ENCODE results near the gene PCDHB13. TPM values are rescaled to one million over a fixed set of nuclear protein-coding genes. Genes with fewer than 3 reads are reported as not detected.
A peak's percentile ranks its signal among the peaks of the same experiment; 100 is the strongest.
"Not testable (repeated sequence)": the region's sequence is repeated elsewhere in the genome, so short reads cannot be mapped to it uniquely, and the experiment has no call there.

The PCDHB13 gene
- total and polyA plus RNA-seq, 12 donors = 0.72 to 7.2 (median 5.2) TPM

DNA sequence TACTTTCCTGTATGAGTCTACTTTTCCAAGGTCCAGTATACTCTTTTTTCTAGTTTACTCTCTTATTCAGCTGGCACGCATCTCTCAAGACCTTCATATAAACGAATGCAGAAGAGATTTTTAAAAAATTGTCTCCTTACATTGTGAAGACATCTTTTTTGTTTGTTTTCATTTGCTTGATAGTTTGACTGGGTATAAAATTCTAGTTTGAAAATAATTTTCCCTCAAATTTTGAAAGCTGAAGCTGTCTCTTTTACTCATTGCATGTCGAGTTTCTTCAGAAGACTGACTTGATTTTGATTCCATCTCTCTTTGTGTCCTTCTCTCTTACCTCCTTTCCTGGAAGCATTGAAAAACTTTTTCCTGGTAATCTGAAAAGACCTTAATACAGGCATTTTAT is 17.4 kb upstream of the PCDHB13 start:
- DNase-seq = no peak
- WGBS, 4 donors = 31 to 59% (median 40%) methylated on average over 3 of the region's 3 CpGs
- H3K36me3 ChIP-seq (replicated peaks in 1 of 2) = no peaks in the 10 kb centered on the region
- TF ChIP-seq POLR2A (IDR thresholded peaks at IDR 0.05) = no peak
- TF ChIP-seq, protein P1, sequence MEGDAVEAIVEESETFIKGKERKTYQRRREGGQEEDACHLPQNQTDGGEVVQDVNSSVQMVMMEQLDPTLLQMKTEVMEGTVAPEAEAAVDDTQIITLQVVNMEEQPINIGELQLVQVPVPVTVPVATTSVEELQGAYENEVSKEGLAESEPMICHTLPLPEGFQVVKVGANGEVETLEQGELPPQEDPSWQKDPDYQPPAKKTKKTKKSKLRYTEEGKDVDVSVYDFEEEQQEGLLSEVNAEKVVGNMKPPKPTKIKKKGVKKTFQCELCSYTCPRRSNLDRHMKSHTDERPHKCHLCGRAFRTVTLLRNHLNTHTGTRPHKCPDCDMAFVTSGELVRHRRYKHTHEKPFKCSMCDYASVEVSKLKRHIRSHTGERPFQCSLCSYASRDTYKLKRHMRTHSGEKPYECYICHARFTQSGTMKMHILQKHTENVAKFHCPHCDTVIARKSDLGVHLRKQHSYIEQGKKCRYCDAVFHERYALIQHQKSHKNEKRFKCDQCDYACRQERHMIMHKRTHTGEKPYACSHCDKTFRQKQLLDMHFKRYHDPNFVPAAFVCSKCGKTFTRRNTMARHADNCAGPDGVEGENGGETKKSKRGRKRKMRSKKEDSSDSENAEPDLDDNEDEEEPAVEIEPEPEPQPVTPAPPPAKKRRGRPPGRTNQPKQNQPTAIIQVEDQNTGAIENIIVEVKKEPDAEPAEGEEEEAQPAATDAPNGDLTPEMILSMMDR (IDR thresholded peaks at IDR 0.05) = no peak
- H3K27me3 ChIP-seq = no peaks in the 10 kb centered on the region
- H3K27ac ChIP-seq = no peak overlapping the region
- H3K9me3 ChIP-seq (replicated peaks in 1 of 3) = peaks cover 0 to 8% (median 6%) of the 10 kb centered on the region in 3 donors
- intact Hi-C loops (cut with DNase I) = no loop called here
- no peak overlapping the region for H3K4me3 ChIP-seq
- no peaks in the 10 kb centered on the region for H3K4me1 ChIP-seq (replicated peaks in 1 of 2)

DNA sequence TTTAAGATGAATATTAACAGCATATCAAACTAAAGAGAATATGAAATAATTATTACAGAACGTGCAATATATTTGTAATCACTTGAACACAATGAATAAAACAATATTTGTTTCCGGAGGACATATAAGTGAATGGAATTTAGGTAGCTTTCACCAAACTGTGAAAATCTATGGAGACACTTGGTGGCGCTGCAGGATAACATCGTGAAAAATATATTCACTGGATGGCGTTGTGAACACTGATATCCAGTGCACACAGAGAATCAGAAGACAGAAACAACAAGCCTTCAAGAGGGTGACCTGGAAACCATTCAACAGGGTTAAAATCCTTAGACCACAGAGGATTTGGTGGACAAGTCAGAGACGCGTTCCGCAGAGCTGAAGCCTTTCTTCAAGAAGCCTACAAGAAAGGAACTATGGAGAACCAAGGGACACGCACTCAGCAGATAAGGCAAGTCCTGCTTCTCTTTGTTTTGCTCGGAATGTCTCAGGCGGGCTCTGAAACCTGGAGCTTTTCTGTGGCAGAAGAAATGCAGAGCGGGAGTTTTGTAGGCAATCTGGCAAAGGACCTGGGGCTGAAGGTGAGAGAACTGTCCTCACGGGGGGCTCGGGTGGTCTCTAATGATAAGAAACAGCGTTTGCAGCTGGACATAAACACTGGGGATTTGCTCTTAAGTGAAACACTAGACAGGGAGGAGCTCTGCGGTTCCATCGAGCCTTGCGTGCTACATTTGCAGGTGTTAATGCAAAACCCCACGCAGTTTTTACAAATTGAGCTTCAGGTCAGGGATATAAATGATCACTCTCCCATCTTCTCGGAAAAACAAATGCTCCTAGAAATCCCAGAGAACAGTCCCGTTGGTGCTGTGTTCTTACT is 14.1 kb upstream of the PCDHB13 start, which contains the start of gene PCDHB11:
PCDHB11 (plus strand) TSS at position 269 of the 877 bp plus-strand sequence; CDS start at position 417, 148 bp downstream.
- Histone ChIP-seq H3K4me1 (replicated peaks in 1 of 2) (no peaks in the 10 kb centered on the region), H3K27me3 (no peaks in the 10 kb centered on the region), H3K27ac (no peak within 1 kb of the TSS), H3K4me3 (no peak within 1 kb of the TSS), H3K36me3 (replicated peaks in 1 of 2) (no peaks in the 10 kb centered on the region), H3K9me3 (replicated peaks in 1 of 3) (peaks cover 0 to 6% (median 6%) of the 10 kb centered on the region in 3 donors)
- no peak for TF ChIP-seq POLR2A (IDR thresholded peaks at IDR 0.05)
- TF ChIP-seq, protein P1 (IDR thresholded peaks at IDR 0.05) = peak in 1 of 6 experiments; percentile 13
- intact Hi-C loops (cut with DNase I) = no loop called here
- peak in 1 of 7 donors; percentile 3 for DNase-seq
- WGBS, 4 donors = 25 to 47% (median 40%) methylated on average over 21 of the region's 21 CpGs

DNA sequence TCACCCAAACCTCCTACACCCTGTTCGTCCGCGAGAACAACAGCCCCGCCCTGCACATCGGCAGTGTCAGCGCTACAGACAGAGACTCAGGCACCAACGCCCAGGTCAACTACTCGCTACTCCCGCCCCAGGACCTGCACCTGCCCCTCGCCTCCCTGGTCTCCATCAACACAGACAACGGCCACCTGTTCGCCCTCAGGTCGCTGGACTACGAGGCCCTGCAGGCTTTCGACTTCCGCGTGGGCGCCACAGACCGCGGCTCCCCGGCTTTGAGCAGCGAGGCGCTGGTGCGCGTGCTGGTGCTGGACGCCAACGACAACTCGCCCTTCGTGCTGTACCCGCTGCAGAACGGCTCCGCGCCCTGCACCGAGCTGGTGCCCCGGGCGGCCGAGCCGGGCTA is 12.6 kb upstream of the PCDHB13 start:
- H3K4me1 ChIP-seq (replicated peaks in 1 of 2); H3K4me3 ChIP-seq; H3K9me3 ChIP-seq (replicated peaks in 1 of 3); H3K36me3 ChIP-seq (replicated peaks in 1 of 2); DNase-seq; H3K27me3 ChIP-seq; intact Hi-C loops (cut with DNase I); H3K27ac ChIP-seq: not testable (repeated sequence)
- WGBS, 4 donors = 20 to 40% (median 30%) methylated on average over 1 to 25 of the region's 38 CpGs

DNA sequence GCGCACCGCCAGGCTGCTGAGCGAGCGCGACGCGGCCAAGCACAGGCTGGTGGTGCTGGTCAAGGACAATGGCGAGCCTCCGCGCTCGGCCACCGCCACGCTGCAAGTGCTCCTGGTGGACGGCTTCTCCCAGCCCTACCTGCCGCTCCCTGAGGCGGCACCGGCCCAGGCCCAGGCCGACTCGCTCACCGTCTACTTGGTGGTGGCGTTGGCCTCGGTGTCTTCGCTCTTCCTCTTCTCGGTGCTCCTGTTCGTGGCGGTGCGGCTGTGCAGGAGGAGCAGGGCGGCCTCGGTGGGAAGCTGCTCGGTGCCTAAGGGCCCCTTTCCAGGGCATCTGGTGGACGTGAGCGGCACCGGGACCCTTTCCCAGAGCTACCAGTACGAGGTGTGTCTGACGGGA is 12.1 kb upstream of the PCDHB13 start:
- H3K4me1 ChIP-seq (replicated peaks in 1 of 2); H3K4me3 ChIP-seq; H3K9me3 ChIP-seq (replicated peaks in 1 of 3); H3K36me3 ChIP-seq (replicated peaks in 1 of 2); H3K27me3 ChIP-seq; intact Hi-C loops (cut with DNase I); DNase-seq; H3K27ac ChIP-seq: not testable (repeated sequence)
- 24 to 36% (median 27%) methylated on average over 21 to 32 of the region's 35 CpGs for WGBS, 4 donors

DNA sequence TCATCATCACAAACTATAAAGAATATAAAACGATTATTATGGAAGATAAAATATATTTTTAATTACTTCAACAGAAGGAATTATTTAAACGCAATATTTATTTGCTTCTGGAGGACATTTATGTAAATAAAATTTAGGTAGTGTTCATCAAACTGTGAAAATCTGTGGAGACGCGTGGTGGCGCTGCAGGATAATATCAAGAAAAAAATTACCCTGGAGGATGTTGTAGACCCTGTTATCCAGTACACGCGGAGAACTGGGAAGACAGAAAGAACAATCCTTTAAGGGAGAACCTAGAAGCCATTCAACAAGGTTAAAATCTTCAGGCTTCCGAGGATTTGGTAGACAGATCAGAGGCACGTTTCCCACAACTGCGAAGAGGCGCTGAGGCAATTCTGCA is 5.2 kb upstream of the PCDHB13 start, which contains the start of gene PCDHB12:
PCDHB12 (plus strand) TSS at position 242 of the 400 bp plus-strand sequence. CDS start 189 bp downstream, outside the sequence.
- H3K27ac ChIP-seq = no peak within 1 kb of the TSS
- 15 to 27% (median 19%) methylated on average over 11 of the region's 11 CpGs for WGBS, 4 donors
- no peak for TF ChIP-seq POLR2A (IDR thresholded peaks at IDR 0.05)
- TF ChIP-seq, protein P1 (IDR thresholded peaks at IDR 0.05) = peak in 4 of 6 experiments; percentile 10 to 29 (median 17)
- peaks cover 9% of the 10 kb centered on the region for H3K27me3 ChIP-seq
- H3K36me3 ChIP-seq (replicated peaks in 1 of 2) = no peaks in the 10 kb centered on the region
- H3K9me3 ChIP-seq (replicated peaks in 1 of 3) = no peaks in the 10 kb centered on the region
- H3K4me1 ChIP-seq (replicated peaks in 1 of 2) = no peaks in the 10 kb centered on the region
- H3K4me3 ChIP-seq = no peak within 1 kb of the TSS
- peak in 1 of 7 donors; percentile 7 for DNase-seq
- intact Hi-C loops (cut with DNase I) = no loop called here

DNA sequence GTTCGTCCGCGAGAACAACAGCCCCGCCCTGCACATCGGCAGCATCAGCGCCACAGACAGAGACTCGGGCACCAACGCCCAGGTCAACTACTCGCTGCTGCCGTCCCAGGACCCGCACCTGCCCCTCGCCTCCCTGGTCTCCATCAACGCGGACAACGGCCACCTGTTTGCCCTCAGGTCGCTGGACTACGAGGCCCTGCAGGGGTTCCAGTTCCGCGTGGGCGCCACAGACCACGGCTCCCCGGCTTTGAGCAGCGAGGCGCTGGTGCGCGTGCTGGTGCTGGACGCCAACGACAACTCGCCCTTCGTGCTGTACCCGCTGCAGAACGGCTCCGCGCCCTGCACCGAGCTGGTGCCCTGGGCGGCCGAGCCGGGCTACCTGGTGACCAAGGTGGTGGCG is 3.4 kb upstream of the PCDHB13 start:
- 26 to 51% (median 38%) methylated on average over 6 to 39 of the region's 39 CpGs for WGBS, 4 donors
- H3K4me3 ChIP-seq; DNase-seq; H3K36me3 ChIP-seq (replicated peaks in 1 of 2); H3K9me3 ChIP-seq (replicated peaks in 1 of 3); intact Hi-C loops (cut with DNase I); H3K4me1 ChIP-seq (replicated peaks in 1 of 2); H3K27me3 ChIP-seq; H3K27ac ChIP-seq: not testable (repeated sequence)

DNA sequence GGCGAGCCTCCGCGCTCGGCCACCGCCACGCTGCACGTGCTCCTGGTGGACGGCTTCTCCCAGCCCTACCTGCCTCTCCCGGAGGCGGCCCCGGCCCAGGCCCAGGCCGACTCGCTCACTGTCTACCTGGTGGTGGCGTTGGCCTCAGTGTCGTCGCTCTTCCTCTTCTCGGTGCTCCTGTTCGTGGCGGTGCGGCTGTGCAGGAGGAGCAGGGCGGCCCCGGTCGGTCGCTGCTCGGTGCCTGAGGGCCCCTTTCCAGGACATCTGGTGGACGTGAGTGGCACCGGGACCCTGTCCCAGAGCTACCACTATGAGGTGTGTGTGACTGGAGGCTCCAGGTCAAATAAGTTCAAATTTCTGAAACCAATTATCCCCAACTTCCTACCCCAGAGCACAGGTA is 2.9 kb upstream of the PCDHB13 start:
- intact Hi-C loops (cut with DNase I) = not testable (repeated sequence)

DNA sequence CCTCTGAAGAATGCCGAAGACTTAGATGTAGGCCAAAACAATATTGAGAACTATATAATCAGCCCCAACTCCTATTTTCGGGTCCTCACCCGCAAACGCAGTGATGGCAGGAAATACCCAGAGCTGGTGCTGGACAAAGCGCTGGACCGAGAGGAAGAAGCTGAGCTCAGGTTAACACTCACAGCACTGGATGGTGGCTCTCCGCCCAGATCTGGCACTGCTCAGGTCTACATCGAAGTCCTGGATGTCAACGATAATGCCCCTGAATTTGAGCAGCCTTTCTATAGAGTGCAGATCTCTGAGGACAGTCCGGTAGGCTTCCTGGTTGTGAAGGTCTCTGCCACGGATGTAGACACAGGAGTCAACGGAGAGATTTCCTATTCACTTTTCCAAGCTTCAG is 864 bp downstream of the PCDHB13 start:
- H3K9me3 ChIP-seq (replicated peaks in 1 of 3) = peaks cover 0 to 19% (median 0%) of the 10 kb centered on the region in 3 donors
- H3K4me1 ChIP-seq (replicated peaks in 1 of 2); intact Hi-C loops (cut with DNase I); H3K4me3 ChIP-seq; H3K36me3 ChIP-seq (replicated peaks in 1 of 2); H3K27me3 ChIP-seq; DNase-seq; H3K27ac ChIP-seq: not testable (repeated sequence)
- 48 to 78% (median 57%) methylated on average over 8 to 11 of the region's 12 CpGs for WGBS, 4 donors

More for the DNA sequence above, 2.9 kb upstream of the PCDHB13 start:
- WGBS, 4 donors = 19 to 40% (median 30%) methylated on average over 1 to 21 of the region's 27 CpGs
- H3K9me3 ChIP-seq (replicated peaks in 1 of 3); H3K36me3 ChIP-seq (replicated peaks in 1 of 2); H3K27me3 ChIP-seq; H3K4me1 ChIP-seq (replicated peaks in 1 of 2); H3K27ac ChIP-seq; H3K4me3 ChIP-seq; DNase-seq: not testable (repeated sequence)

Data from adrenal gland (tissue), 12 donors.